ENCODE results near the gene NKPD1. TPM values are rescaled to one million over a fixed set of nuclear protein-coding genes. Genes with fewer than 3 reads are reported as not detected.

The NKPD1 gene
- total RNA-seq, 3 donors from 2014 or later (not counting 1 experiment from before 2014, with no cell fraction given), result 0.55 to 1.00 (median 0.66) TPM

GRCh38 chr19:45179072-45179891, 18.5 kb upstream of the NKPD1 start:
- peak overlapping the region; percentile 96 for H3K4me3 Mint-ChIP-seq
- Histone ChIP-seq H3K36me3 (ENCODE audit: control insufficient read depth, insufficient read depth, low read length) (peaks cover 12% of the 10 kb centered on the region), H3K9me3 (ENCODE audit: control insufficient read depth, insufficient read depth, low read length) (no peaks in the 10 kb centered on the region), H3K4me1 (ENCODE audit: control insufficient read depth, insufficient read depth, low read length) (peaks cover 34% of the 10 kb centered on the region), H3K4me3 (ENCODE audit: low read length) (peak overlapping the region; percentile 86), H3K27me3 (ENCODE audit: control insufficient read depth, insufficient read depth, low read length) (no peaks in the 10 kb centered on the region), H3K27ac (ENCODE audit: low read length) (peak overlapping the region; percentile 78)
- 5% methylated on average over 97 of the region's 97 CpGs for WGBS (ENCODE audit: insufficient coverage)
- TF ChIP-seq CTCF (IDR thresholded peaks at IDR 0.05), result no peak
- intact Hi-C loops (cut with micrococcal nuclease), result loop anchor here (2.0 to 5.0 kb wide), 3 partner anchors 86 to 318 kb away; partner anchors contain the start of genes GEMIN7, PPM1N, PPP1R37 and RTN2
- H3K4me1 Mint-ChIP-seq, result peaks cover 11 to 35% of the 10 kb centered on the region in 2 donors
- ATAC-seq (no peak), DNase-seq (peak; percentile 53 to 59)
- H3K36me3 Mint-ChIP-seq, result no peaks in the 10 kb centered on the region
- peak overlapping the region; percentile 93 to 96 for H3K27ac Mint-ChIP-seq
- H3K9me3 Mint-ChIP-seq, result no peaks in the 10 kb centered on the region
- no peaks in the 10 kb centered on the region for H3K27me3 Mint-ChIP-seq (ENCODE audit: low read depth in 2 of 2)

GRCh38 chr19:45178262-45179071, 17.7 kb upstream of the NKPD1 start, which contains the start of gene BLOC1S3:
Gene BLOC1S3 (plus strand): TSS chr19:45178784. CDS start chr19:45179297, 513 bp downstream.
- under 1% methylated on average over 51 of the region's 51 CpGs for WGBS (ENCODE audit: insufficient coverage)

GRCh38 chr19:45177817-45178261, 17.1 kb upstream of the NKPD1 start, which contains the start of gene TRAPPC6A:
Gene TRAPPC6A (minus strand): TSS chr19:45178237. CDS start chr19:45178218, 19 bp downstream.
- Mint-ChIP-seq H3K4me1 (peaks cover 11 to 32% of the 10 kb centered on the region in 2 donors), H3K36me3 (no peaks in the 10 kb centered on the region), H3K9me3 (no peaks in the 10 kb centered on the region), H3K27me3 (ENCODE audit: low read depth in 2 of 2) (no peaks in the 10 kb centered on the region), H3K4me3 (peak within 1 kb of the TSS; percentile 96), H3K27ac (peak within 1 kb of the TSS; percentile 93 to 96)
- WGBS (ENCODE audit: insufficient coverage), result under 1% methylated on average over 36 of the region's 36 CpGs
- Histone ChIP-seq H3K4me3 (ENCODE audit: low read length) (peak within 1 kb of the TSS; percentile 86), H3K27ac (ENCODE audit: low read length) (peak within 1 kb of the TSS; percentile 90), H3K27me3 (ENCODE audit: control insufficient read depth, insufficient read depth, low read length) (no peaks in the 10 kb centered on the region), H3K36me3 (ENCODE audit: control insufficient read depth, insufficient read depth, low read length) (peaks cover 12% of the 10 kb centered on the region), H3K4me1 (ENCODE audit: control insufficient read depth, insufficient read depth, low read length) (peaks cover 45% of the 10 kb centered on the region), H3K9me3 (ENCODE audit: control insufficient read depth, insufficient read depth, low read length) (no peaks in the 10 kb centered on the region)
- peak; percentile 0 to 6 (median 0) for ATAC-seq
- no peak for DNase-seq
- no peak for TF ChIP-seq CTCF (IDR thresholded peaks at IDR 0.05)
- intact Hi-C loops (cut with micrococcal nuclease), result loop anchor here (1.0 to 5.0 kb wide), 5 partner anchors 85 to 319 kb away; partner anchors contain the start of genes CLPTM1, GEMIN7, PPM1N and PPP1R37

More at GRCh38 chr19:45178262-45179071, 17.7 kb upstream of the NKPD1 start, which contains the start of gene BLOC1S3:
- no peaks in the 10 kb centered on the region for H3K9me3 ChIP-seq (ENCODE audit: control insufficient read depth, insufficient read depth, low read length)
- ATAC-seq (peak; percentile 85 to 96 (median 85)), DNase-seq (peak; percentile 99 to 100)
- Mint-ChIP-seq H3K4me3 (peak within 1 kb of the TSS; percentile 96), H3K9me3 (no peaks in the 10 kb centered on the region), H3K27ac (peak within 1 kb of the TSS; percentile 93 to 96), H3K27me3 (ENCODE audit: low read depth in 2 of 2) (no peaks in the 10 kb centered on the region), H3K36me3 (no peaks in the 10 kb centered on the region), H3K4me1 (peaks cover 11 to 35% of the 10 kb centered on the region in 2 donors)
- H3K36me3 ChIP-seq (ENCODE audit: control insufficient read depth, insufficient read depth, low read length), result peaks cover 12% of the 10 kb centered on the region
- H3K4me1 ChIP-seq (ENCODE audit: control insufficient read depth, insufficient read depth, low read length), result peaks cover 41% of the 10 kb centered on the region
- intact Hi-C loops (cut with micrococcal nuclease), result loop anchor here (1.0 to 5.0 kb wide), 5 partner anchors 86 to 319 kb away; partner anchors contain the start of genes CLPTM1, GEMIN7, PPM1N and PPP1R37
- H3K4me3 ChIP-seq (ENCODE audit: low read length), result peak within 1 kb of the TSS; percentile 86
- no peaks in the 10 kb centered on the region for H3K27me3 ChIP-seq (ENCODE audit: control insufficient read depth, insufficient read depth, low read length)
- peak within 1 kb of the TSS; percentile 90 for H3K27ac ChIP-seq (ENCODE audit: low read length)
- TF ChIP-seq CTCF (IDR thresholded peaks at IDR 0.05), result no peak
